ENCODE measurements around the gene INO80B.

INO80B gene

GRCh38 chr2:74501335-74502071, 46.6 kb downstream of the INO80B start:
- no peak for FAIRE-seq
- DNase-seq (ENCODE audit: low spot score), result no peak

GRCh38 chr2:74502147-74502719, 47.3 kb downstream of the INO80B start:
- DNase-seq (ENCODE audit: low spot score), result peak; percentile 9
- no peak for FAIRE-seq

- no peak for FAIRE-seq
These were observed 48.0 kb downstream of the INO80B start for GRCh38 chr2:74502720-74503505.

GRCh38 chr2:74503506-74504475, 48.9 kb downstream of the INO80B start:
- no peak for DNase-seq (ENCODE audit: low spot score)

More at GRCh38 chr2:74502720-74503505, 48.0 kb downstream of the INO80B start:
- peak; percentile 68 for DNase-seq (ENCODE audit: low spot score)

GRCh38 chr2:74504591-74504990, 49.7 kb downstream of the INO80B start:
- no peak for FAIRE-seq
- no peak for DNase-seq (ENCODE audit: low spot score)

More at GRCh38 chr2:74503506-74504475, 48.9 kb downstream of the INO80B start:
- no peak for FAIRE-seq

GRCh38 chr2:74505448-74506246, 50.8 kb downstream of the INO80B start:
- DNase-seq (ENCODE audit: low spot score), result no peak
- no peak for FAIRE-seq

GRCh38 chr2:74507145-74507925, 52.4 kb downstream of the INO80B start, which contains the start of gene PCGF1:
TSS of gene PCGF1 (minus strand) at chr2:74507695. CDS start at chr2:74507668, 27 bp downstream.
- FAIRE-seq (peak; percentile 49), DNase-seq (ENCODE audit: low spot score) (peak; percentile 93)

Measured in RCC 7860 (cell line).